ENCODE measurements around the gene DNAH8.
"Not testable (repeated sequence)": the region's sequence is repeated elsewhere in the genome, so short reads cannot be mapped to it uniquely, and the experiment has no call there.

The DNAH8 gene

GRCh38 chr6:38789256-38789655 is 74.1 kb downstream of the DNAH8 start:
- Histone ChIP-seq H3K9ac (ENCODE audit: low read depth, low read length) (no peak overlapping the region), H3K36me3 (ENCODE audit: control insufficient read depth, insufficient read depth, low read length) (no peaks in the 10 kb centered on the region), H3K27me3 (ENCODE audit: control insufficient read depth, insufficient read depth, low read length) (no peaks in the 10 kb centered on the region), H3K4me3 (ENCODE audit: low read depth, low read length) (no peak overlapping the region), H3K4me1 (ENCODE audit: control insufficient read depth, insufficient read depth, low read length) (peaks cover 3% of the 10 kb centered on the region), H3K9me3 (ENCODE audit: control insufficient read depth, insufficient read depth, low read length) (no peaks in the 10 kb centered on the region)

- Histone ChIP-seq H3K9ac (ENCODE audit: low read depth, low read length) (no peak overlapping the region), H3K9me3 (ENCODE audit: control insufficient read depth, insufficient read depth, low read length) (no peaks in the 10 kb centered on the region), H3K4me3 (ENCODE audit: low read depth, low read length) (no peak overlapping the region), H3K27me3 (ENCODE audit: control insufficient read depth, insufficient read depth, low read length) (no peaks in the 10 kb centered on the region), H3K4me1 (ENCODE audit: control insufficient read depth, insufficient read depth, low read length) (no peaks in the 10 kb centered on the region), H3K36me3 (ENCODE audit: control insufficient read depth, insufficient read depth, low read length) (no peaks in the 10 kb centered on the region)
These were observed 77.2 kb downstream of the DNAH8 start for GRCh38 chr6:38792356-38792755.

GRCh38 chr6:38794682-38795081 is 79.6 kb downstream of the DNAH8 start:
- no peaks in the 10 kb centered on the region for H3K27me3 ChIP-seq (ENCODE audit: control insufficient read depth, insufficient read depth, low read length)
- peaks cover 3% of the 10 kb centered on the region for H3K4me1 ChIP-seq (ENCODE audit: control insufficient read depth, insufficient read depth, low read length)
- no peaks in the 10 kb centered on the region for H3K36me3 ChIP-seq (ENCODE audit: control insufficient read depth, insufficient read depth, low read length)
- no peak overlapping the region for H3K4me3 ChIP-seq (ENCODE audit: low read depth, low read length)
- H3K9ac ChIP-seq (ENCODE audit: low read depth, low read length), result no peak overlapping the region
- no peaks in the 10 kb centered on the region for H3K9me3 ChIP-seq (ENCODE audit: control insufficient read depth, insufficient read depth, low read length)

- Histone ChIP-seq H3K4me3 (ENCODE audit: low read depth, low read length) (no peak overlapping the region), H3K27me3 (ENCODE audit: control insufficient read depth, insufficient read depth, low read length) (no peaks in the 10 kb centered on the region), H3K36me3 (ENCODE audit: control insufficient read depth, insufficient read depth, low read length) (no peaks in the 10 kb centered on the region), H3K9ac (ENCODE audit: low read depth, low read length) (no peak overlapping the region), H3K9me3 (ENCODE audit: control insufficient read depth, insufficient read depth, low read length) (no peaks in the 10 kb centered on the region), H3K4me1 (ENCODE audit: control insufficient read depth, insufficient read depth, low read length) (peaks cover 3% of the 10 kb centered on the region)
These were observed 80.9 kb downstream of the DNAH8 start for GRCh38 chr6:38796006-38796405.

GRCh38 chr6:38796437-38796836 is 81.3 kb downstream of the DNAH8 start:
- H3K4me1 ChIP-seq (ENCODE audit: control insufficient read depth, insufficient read depth, low read length); H3K27me3 ChIP-seq (ENCODE audit: control insufficient read depth, insufficient read depth, low read length); H3K4me3 ChIP-seq (ENCODE audit: low read depth, low read length); H3K9ac ChIP-seq (ENCODE audit: low read depth, low read length); H3K9me3 ChIP-seq (ENCODE audit: control insufficient read depth, insufficient read depth, low read length); H3K36me3 ChIP-seq (ENCODE audit: control insufficient read depth, insufficient read depth, low read length): not testable (repeated sequence)

- Histone ChIP-seq H3K4me3 (ENCODE audit: low read depth, low read length) (no peak overlapping the region), H3K27me3 (ENCODE audit: control insufficient read depth, insufficient read depth, low read length) (no peaks in the 10 kb centered on the region), H3K36me3 (ENCODE audit: control insufficient read depth, insufficient read depth, low read length) (no peaks in the 10 kb centered on the region), H3K9ac (ENCODE audit: low read depth, low read length) (no peak overlapping the region), H3K9me3 (ENCODE audit: control insufficient read depth, insufficient read depth, low read length) (no peaks in the 10 kb centered on the region), H3K4me1 (ENCODE audit: control insufficient read depth, insufficient read depth, low read length) (peaks cover 3% of the 10 kb centered on the region)
These were observed 81.7 kb downstream of the DNAH8 start for GRCh38 chr6:38796850-38797249.

- no peaks in the 10 kb centered on the region for H3K9me3 ChIP-seq (ENCODE audit: control insufficient read depth, insufficient read depth, low read length)
- H3K9ac ChIP-seq (ENCODE audit: low read depth, low read length), result no peak overlapping the region
- H3K36me3 ChIP-seq (ENCODE audit: control insufficient read depth, insufficient read depth, low read length), result no peaks in the 10 kb centered on the region
- H3K4me3 ChIP-seq (ENCODE audit: low read depth, low read length), result no peak overlapping the region
- no peaks in the 10 kb centered on the region for H3K27me3 ChIP-seq (ENCODE audit: control insufficient read depth, insufficient read depth, low read length)
- peaks cover 3% of the 10 kb centered on the region for H3K4me1 ChIP-seq (ENCODE audit: control insufficient read depth, insufficient read depth, low read length)
These were observed 82.3 kb downstream of the DNAH8 start for GRCh38 chr6:38797391-38797790.

- Histone ChIP-seq H3K9me3 (ENCODE audit: control insufficient read depth, insufficient read depth, low read length) (no peaks in the 10 kb centered on the region), H3K27me3 (ENCODE audit: control insufficient read depth, insufficient read depth, low read length) (no peaks in the 10 kb centered on the region), H3K4me1 (ENCODE audit: control insufficient read depth, insufficient read depth, low read length) (peaks cover 3% of the 10 kb centered on the region), H3K4me3 (ENCODE audit: low read depth, low read length) (no peak overlapping the region), H3K9ac (ENCODE audit: low read depth, low read length) (no peak overlapping the region), H3K36me3 (ENCODE audit: control insufficient read depth, insufficient read depth, low read length) (no peaks in the 10 kb centered on the region)
These were observed 84.5 kb downstream of the DNAH8 start for GRCh38 chr6:38799529-38800184.

- H3K4me1 ChIP-seq (ENCODE audit: control insufficient read depth, insufficient read depth, low read length), result peaks cover 3% of the 10 kb centered on the region
- no peaks in the 10 kb centered on the region for H3K36me3 ChIP-seq (ENCODE audit: control insufficient read depth, insufficient read depth, low read length)
These were observed 86.2 kb downstream of the DNAH8 start for GRCh38 chr6:38801305-38801704.

GRCh38 chr6:38802497-38802896 is 87.4 kb downstream of the DNAH8 start:
- H3K9me3 ChIP-seq (ENCODE audit: control insufficient read depth, insufficient read depth, low read length), result no peaks in the 10 kb centered on the region
- H3K4me3 ChIP-seq (ENCODE audit: low read depth, low read length), result no peak overlapping the region
- no peaks in the 10 kb centered on the region for H3K27me3 ChIP-seq (ENCODE audit: control insufficient read depth, insufficient read depth, low read length)
- peaks cover 2% of the 10 kb centered on the region for H3K4me1 ChIP-seq (ENCODE audit: control insufficient read depth, insufficient read depth, low read length)
- no peaks in the 10 kb centered on the region for H3K36me3 ChIP-seq (ENCODE audit: control insufficient read depth, insufficient read depth, low read length)
- H3K9ac ChIP-seq (ENCODE audit: low read depth, low read length), result no peak overlapping the region

More at GRCh38 chr6:38801305-38801704, 86.2 kb downstream of the DNAH8 start:
- H3K9ac ChIP-seq (ENCODE audit: low read depth, low read length), result no peak overlapping the region
- H3K9me3 ChIP-seq (ENCODE audit: control insufficient read depth, insufficient read depth, low read length), result no peaks in the 10 kb centered on the region
- H3K27me3 ChIP-seq (ENCODE audit: control insufficient read depth, insufficient read depth, low read length), result no peaks in the 10 kb centered on the region
- H3K4me3 ChIP-seq (ENCODE audit: low read depth, low read length), result no peak overlapping the region

GRCh38 chr6:38803129-38803528 is 88.0 kb downstream of the DNAH8 start:
- Histone ChIP-seq H3K9me3 (ENCODE audit: control insufficient read depth, insufficient read depth, low read length) (no peaks in the 10 kb centered on the region), H3K27me3 (ENCODE audit: control insufficient read depth, insufficient read depth, low read length) (no peaks in the 10 kb centered on the region), H3K9ac (ENCODE audit: low read depth, low read length) (no peak overlapping the region), H3K36me3 (ENCODE audit: control insufficient read depth, insufficient read depth, low read length) (no peaks in the 10 kb centered on the region), H3K4me3 (ENCODE audit: low read depth, low read length) (no peak overlapping the region), H3K4me1 (ENCODE audit: control insufficient read depth, insufficient read depth, low read length) (no peaks in the 10 kb centered on the region)

- Histone ChIP-seq H3K4me3 (ENCODE audit: low read depth, low read length) (no peak overlapping the region), H3K36me3 (ENCODE audit: control insufficient read depth, insufficient read depth, low read length) (no peaks in the 10 kb centered on the region), H3K9ac (ENCODE audit: low read depth, low read length) (no peak overlapping the region), H3K4me1 (ENCODE audit: control insufficient read depth, insufficient read depth, low read length) (no peaks in the 10 kb centered on the region), H3K27me3 (ENCODE audit: control insufficient read depth, insufficient read depth, low read length) (no peaks in the 10 kb centered on the region), H3K9me3 (ENCODE audit: control insufficient read depth, insufficient read depth, low read length) (no peaks in the 10 kb centered on the region)
These were observed 89.2 kb downstream of the DNAH8 start for GRCh38 chr6:38804358-38804757.

Measured in iPS-15b (cell line).